NK-92 (cell line): ENCODE data around the gene ARL8A.
"Not testable (repeated sequence)": the region's sequence is repeated elsewhere in the genome, so short reads cannot be mapped to it uniquely, and the experiment has no call there.

Experiments
- DNase-seq: peaks from one replicate; lab custom pipeline; 2025; ENCODE audit not compliant: unreplicated experiment; lab: John Stamatoyannopoulos, UW

ARL8A gene

GRCh38 chr1:202121006-202121405 is 23.5 kb downstream of the ARL8A start:
- DNase-seq = no peak

GRCh38 chr1:202117898-202118371 is 26.6 kb downstream of the ARL8A start:
- DNase-seq = no peak

- no peak for DNase-seq
Measured at GRCh38 chr1:202116287-202116686, 28.2 kb downstream of the ARL8A start.

GRCh38 chr1:202113690-202114300 is 30.7 kb downstream of the ARL8A start:
- DNase-seq = no peak

- no peak for DNase-seq
Measured at GRCh38 chr1:202112859-202113689, 31.5 kb downstream of the ARL8A start.

GRCh38 chr1:202111589-202111988 is 32.9 kb downstream of the ARL8A start:
- DNase-seq = not testable (repeated sequence)

- no peak for DNase-seq
Measured at GRCh38 chr1:202110977-202111376, 33.6 kb downstream of the ARL8A start.

GRCh38 chr1:202107801-202108731 is 36.5 kb downstream of the ARL8A start:
- DNase-seq = no peak

GRCh38 chr1:202107321-202107761 is 37.2 kb downstream of the ARL8A start:
- DNase-seq = no peak

GRCh38 chr1:202106340-202107254 is 37.9 kb downstream of the ARL8A start:
- DNase-seq = no peak

- no peak for DNase-seq
Measured at GRCh38 chr1:202105571-202106339, 38.8 kb downstream of the ARL8A start.

- DNase-seq = no peak
Measured at GRCh38 chr1:202104073-202104472, 40.5 kb downstream of the ARL8A start.

- DNase-seq = no peak
Measured at GRCh38 chr1:202101184-202101583, 43.4 kb downstream of the ARL8A start.

GRCh38 chr1:202093858-202094257 is 50.7 kb downstream of the ARL8A start:
- DNase-seq = no peak

- DNase-seq = no peak
Measured at GRCh38 chr1:202090994-202091393, 53.5 kb downstream of the ARL8A start.

GRCh38 chr1:202088206-202088605 is 56.3 kb downstream of the ARL8A start:
- DNase-seq = no peak

GRCh38 chr1:202086579-202087350 is 57.8 kb downstream of the ARL8A start:
- DNase-seq = no peak

- no peak for DNase-seq
Measured at GRCh38 chr1:202085682-202086373, 58.7 kb downstream of the ARL8A start.
